HG03159 (cell line): ENCODE data around the gene BPGM.

Source experiments
- ATAC-seq: cut with Tn5 transposase; IDR thresholded peaks from one replicate; pipeline ENCODE4 v1.9.1; 2021; ENCODE audit warnings: mild to moderate bottlenecking, moderate library complexity; ENCODE audit not compliant: unreplicated experiment

BPGM gene

GRCh38 chr7:134646425-134647305 is at the start of gene BPGM:
Gene BPGM (plus strand): TSS chr7:134646853. CDS start chr7:134661508, 14,655 bp downstream.
- ATAC-seq = peak; percentile 98

DNA sequence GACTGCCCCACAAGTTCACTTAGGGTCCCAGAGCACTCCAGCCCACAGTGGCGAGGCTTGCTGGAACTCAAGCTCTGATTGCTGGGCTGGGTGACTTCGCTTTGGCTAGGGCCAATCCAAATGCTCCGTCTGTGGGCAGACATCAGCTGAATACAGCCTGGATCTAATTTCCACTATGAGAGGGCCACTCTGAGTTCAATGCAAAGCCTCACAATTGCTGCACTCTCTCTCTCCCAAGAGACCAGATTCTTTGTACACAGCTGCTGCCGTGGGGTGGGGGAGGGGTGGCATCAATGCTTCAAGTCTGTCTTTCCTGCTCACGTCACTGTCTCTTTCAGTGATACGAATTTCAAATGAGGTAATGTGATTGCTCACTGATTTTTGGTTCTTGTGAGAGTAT is 47.3 kb upstream of the BPGM start:
- ATAC-seq = no peak

DNA sequence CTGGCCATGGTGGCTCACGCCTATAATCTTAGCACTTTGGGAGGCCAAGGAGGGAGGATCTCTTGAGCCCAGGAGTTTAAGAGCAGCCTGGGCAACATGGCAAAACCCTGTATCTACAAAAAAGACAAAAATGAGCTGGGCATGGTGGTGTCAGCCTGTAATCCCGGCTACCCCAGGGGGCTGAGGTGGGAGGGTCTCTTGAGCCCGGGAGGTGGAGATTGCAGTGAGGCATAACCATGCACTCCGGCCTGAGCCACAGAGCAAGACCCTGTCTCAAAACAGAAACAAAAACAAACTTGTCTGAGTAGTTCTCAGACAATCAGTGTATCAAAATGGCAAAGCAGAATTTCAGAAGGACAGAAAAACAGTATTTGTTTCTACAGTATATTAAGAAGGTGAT is 45.2 kb upstream of the BPGM start:
- ATAC-seq = no peak

DNA sequence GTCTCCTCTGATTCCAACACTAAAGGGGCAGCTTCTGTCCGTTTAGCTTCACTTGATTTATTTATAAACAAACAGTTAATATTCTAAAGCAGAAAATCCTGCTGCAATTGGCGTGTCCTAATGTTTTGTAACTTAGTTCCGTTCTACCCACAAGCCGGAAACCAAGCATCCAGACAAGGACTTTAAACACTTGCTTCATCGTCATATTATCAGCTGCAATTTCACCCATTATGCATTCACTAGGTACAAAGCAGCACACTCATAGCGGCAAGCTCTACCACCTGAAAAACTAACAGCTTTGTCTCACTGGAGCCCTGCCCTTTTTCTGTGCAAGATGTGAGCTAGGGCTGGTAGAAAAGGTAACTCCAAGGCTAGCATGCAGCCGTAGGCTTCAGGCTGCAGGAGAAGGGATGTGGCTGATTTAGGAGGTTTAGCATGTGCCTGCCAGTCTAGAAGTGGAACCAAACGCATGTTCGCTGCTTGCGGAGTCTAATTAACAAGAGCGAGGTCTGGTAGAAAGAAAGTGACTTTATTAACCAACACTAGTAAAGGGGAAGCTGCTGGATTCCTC is 43.7 kb upstream of the BPGM start:
- ATAC-seq = no peak

GRCh38 chr7:134605978-134606923 is 40.4 kb upstream of the BPGM start:
- peak; percentile 89 for ATAC-seq

GRCh38 chr7:134611611-134612151 is 35.0 kb upstream of the BPGM start:
- ATAC-seq = no peak

- no peak for ATAC-seq
Measured at GRCh38 chr7:134612197-134612596, 34.5 kb upstream of the BPGM start.

GRCh38 chr7:134613623-134614347 is 32.9 kb upstream of the BPGM start:
- ATAC-seq = no peak

- no peak for ATAC-seq
Measured at GRCh38 chr7:134616611-134617010, 30.0 kb upstream of the BPGM start.

- ATAC-seq = no peak
Measured at GRCh38 chr7:134618756-134619530, 27.7 kb upstream of the BPGM start.

DNA sequence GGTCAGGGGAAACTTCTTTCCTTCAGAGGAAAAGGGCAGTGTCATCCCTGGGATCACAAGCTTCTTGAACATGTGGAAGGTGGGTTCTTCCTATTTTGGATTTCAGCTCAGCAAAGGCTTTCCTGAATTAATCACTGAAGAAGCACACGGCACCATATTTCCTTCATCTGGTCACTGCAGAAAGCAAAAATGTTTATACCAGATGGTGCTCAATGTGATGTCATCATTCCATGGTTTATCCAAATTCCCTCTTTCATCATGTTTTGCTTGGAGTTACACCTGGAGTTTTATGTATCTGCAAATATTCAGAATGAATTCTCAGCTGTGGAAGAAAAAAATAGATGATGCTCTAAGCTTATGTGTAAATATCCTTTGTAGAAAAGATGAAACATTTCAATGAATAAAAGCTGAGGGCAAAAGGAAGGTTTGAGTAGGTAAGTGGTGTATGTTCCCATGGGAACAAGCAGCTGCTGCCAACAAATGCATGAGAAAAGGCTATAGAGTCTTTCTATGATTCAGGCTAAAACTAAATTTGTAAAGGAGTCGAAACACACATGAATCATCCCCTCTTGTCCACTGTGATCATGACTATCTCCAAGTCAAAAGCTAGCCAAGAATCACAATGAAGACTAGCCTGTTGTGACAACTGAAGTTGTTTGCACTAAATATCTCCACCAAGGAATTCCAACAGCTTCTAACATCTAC is 26.9 kb upstream of the BPGM start:
- ATAC-seq = no peak

DNA sequence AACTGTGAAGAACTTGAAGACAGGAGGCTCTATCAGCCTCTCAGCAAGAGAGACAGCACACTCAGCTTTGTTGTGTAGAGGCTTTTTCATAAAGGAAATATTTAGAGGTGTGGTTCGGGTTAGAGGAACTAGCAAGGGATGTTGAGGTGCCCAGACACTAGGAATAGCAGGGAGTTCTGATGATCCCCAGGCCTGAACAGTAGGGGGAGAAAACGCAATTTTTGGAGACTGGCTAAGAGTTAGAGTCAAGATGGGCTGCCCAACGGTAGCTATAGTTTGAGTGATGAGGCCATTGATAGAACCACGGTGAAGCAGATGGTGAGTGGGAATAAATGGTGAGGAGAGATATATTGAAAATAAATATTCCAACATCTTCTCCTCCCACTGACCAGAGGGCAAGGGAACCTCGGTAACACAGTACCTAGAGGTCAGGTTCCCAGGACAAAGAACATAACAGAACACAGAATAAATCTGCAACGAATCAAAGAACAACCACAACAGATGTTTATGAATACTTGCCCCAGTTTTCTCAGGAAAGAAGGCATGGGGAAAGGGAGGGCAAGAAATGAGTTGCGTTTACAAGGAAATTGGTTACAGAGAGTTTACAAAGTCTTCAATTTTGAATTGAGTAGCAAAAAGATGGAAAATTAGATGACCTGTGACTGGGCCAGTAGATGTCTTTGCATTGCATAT is 24.2 kb upstream of the BPGM start:
- no peak for ATAC-seq

DNA sequence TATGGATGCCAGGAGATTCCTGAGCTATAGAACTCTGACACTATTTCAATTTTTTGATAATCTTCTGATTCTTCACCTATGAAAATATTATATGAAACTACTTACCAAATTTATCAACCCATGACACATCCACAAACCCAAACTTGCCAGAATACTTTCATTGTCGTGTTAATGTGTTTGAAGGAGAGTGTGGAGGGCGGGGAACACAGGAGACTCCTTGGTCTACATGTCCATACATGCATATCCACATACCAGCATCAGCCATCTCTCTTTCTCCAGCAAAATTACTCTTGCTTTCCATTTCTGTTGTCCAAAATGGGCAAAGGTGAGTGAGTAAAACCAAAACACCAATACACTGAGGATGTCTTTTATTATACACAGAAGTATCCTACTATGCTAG is 23.5 kb upstream of the BPGM start:
- no peak for ATAC-seq

- no peak for ATAC-seq
Measured at GRCh38 chr7:134625550-134625949, 21.1 kb upstream of the BPGM start.

GRCh38 chr7:134627109-134627774 is 19.4 kb upstream of the BPGM start:
- no peak for ATAC-seq

- no peak for ATAC-seq
Measured at GRCh38 chr7:134627775-134628153, 18.9 kb upstream of the BPGM start.

- ATAC-seq = no peak
Measured at GRCh38 chr7:134629445-134629844, 17.2 kb upstream of the BPGM start.

- ATAC-seq = no peak
Measured at GRCh38 chr7:134630237-134630636, 16.4 kb upstream of the BPGM start.
